ENCODE data around the gene CFD. TPM values are rescaled to one million over a fixed set of nuclear protein-coding genes. Genes with fewer than 3 reads are reported as not detected.

The CFD gene
- polyA plus RNA-seq (2013) = 4.6 TPM

DNA sequence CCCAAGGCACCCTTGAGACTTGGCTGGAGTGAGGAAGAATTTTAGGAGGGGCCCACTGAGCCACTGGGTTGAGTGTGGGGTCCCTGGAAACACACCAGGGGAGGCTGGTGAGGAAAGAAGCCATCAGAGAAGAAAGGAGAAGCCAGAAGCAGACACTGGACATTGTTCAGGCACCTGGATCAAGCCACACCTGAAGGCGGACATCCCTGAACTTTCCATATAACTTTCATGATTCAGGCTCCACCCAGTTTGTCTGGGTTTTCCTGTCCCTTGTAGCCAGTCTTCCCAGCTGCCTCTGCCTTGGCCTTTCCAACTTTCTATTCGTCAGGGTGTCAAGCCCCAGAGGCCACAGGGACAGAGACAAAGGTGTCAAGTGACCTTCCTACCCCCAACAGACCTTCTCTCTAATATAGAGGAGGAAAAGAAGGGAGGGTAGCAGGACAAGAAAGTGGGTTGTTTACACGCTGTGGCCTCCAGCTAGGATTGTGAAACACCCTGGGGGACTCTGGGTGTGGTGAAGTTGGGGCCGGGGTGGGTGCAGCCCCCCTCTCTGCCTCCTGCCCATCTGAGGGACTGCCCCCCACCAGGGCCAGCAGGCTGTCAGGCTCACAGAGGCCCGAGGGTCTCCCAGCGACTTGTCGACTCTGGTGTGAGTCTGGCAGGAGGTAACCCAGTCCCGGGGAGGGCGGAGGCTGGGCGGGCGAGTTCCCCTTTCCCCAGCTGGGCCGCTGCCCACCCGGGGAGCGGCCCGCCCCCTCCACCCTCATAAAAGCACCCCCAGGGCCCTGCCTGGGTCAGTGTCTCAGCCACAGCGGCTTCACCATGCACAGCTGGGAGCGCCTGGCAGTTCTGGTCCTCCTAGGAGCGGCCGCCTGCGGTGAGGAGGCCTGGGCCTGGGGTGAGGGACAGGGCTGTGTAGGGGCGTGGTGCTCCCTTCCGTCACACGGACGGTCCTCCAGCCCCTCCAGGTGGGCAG is at the start of gene CFD:
CFD (plus strand) TSS at position 797 of the 976 bp plus-strand sequence; CDS start at position 823, 26 bp downstream.
- Histone ChIP-seq H3K4me3 (ENCODE audit: control insufficient read depth in 1 of 7, extremely low read depth in 1 of 7, insufficient read depth in 4 of 7, low read depth in 2 of 7, low read length in 6 of 7) (peak within 1 kb of the TSS in 5 of 7 experiments; percentile 32 to 66 (median 57)), H3K36me3 (ENCODE audit: control insufficient read depth in 4 of 4, insufficient read depth in 4 of 4, low read length in 3 of 4) (no peaks in the 10 kb centered on the region), H3K27me3 (replicated peaks in 2 of 5; ENCODE audit: control insufficient read depth in 4 of 5, insufficient read depth in 5 of 5, low read length in 4 of 5) (peaks cover 0 to 19% (median 11%) of the 10 kb centered on the region in 5 experiments), H3K27ac (ENCODE audit: insufficient read depth in 1 of 2, low read depth in 1 of 2, low read length in 2 of 2, poor library complexity in 1 of 2, severe bottlenecking in 2 of 2) (peak within 1 kb of the TSS in 1 of 2 experiments; percentile 64), H3K9me3 (ENCODE audit: control extremely low read depth in 1 of 5, control insufficient read depth in 4 of 5, insufficient read depth in 2 of 5, low read depth in 1 of 5, low read length in 4 of 5) (no peaks in the 10 kb centered on the region), H3K4me1 (ENCODE audit: control extremely low read depth in 1 of 4, control insufficient read depth in 4 of 4, insufficient read depth in 4 of 4, low read length in 3 of 4) (peaks cover 0 to 40% (median 36%) of the 10 kb centered on the region in 4 experiments)
- ChIA-PET POLR2A (no interaction called here), CTCF (interaction anchor here (0.9 to 1.5 kb wide), 5 partner anchors 34 to 384 kb away, joined by 3 to 6 read pairs (median 3); partner anchors contain the start of genes MED16 and RNU6-9)
- peak; percentile 30 to 71 (median 52) for DNase-seq
- 21% methylated on average over 17 of the region's 24 CpGs for WGBS (ENCODE audit: insufficient coverage)

DNA sequence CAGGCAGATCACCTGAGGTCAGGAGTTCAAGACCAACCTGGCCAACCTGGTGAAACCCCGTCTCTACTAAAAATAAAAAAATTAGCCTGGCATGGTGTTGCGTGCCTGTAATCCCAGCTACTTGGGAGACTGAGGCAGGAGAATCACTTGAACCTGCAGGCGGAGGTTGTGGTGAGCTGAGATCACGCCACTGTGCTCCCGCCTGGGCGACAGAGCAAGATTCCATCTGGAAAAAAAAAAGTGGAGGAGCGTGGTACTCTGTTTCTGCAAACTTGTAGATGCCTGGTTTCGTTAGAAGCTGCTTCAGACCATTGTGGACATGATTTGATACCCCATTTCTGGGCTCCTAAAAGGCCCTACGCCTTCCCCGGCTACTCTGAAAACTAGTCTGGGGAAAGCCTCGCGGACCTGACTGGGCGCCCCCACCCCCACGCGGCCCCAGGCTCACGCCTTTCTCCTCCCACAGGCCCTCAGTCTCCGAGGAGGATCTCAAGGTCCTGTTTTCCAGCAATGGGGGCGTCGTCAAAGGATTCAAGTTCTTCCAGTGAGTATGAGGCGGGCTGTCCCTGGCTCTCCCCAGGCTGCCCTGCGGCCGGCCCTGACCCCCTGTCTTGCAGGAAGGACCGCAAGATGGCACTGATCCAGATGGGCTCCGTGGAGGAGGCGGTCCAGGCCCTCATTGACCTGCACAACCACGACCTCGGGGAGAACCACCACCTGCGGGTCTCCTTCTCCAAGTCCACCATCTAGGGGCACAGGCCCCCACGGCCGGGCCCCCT is 49.2 kb upstream of the CFD start:
- POLR2A ChIA-PET = interaction anchor here (0.7 kb wide), 1 partner anchor 9 kb away, joined by 3 read pairs; no protein-coding TSS in a partner anchor
- WGBS (ENCODE audit: insufficient coverage) = 96% methylated on average over 27 of the region's 30 CpGs
- Histone ChIP-seq H3K27me3 (replicated peaks in 2 of 5; ENCODE audit: control insufficient read depth in 4 of 5, insufficient read depth in 5 of 5, low read length in 4 of 5) (no peaks in the 10 kb centered on the region), H3K4me3 (ENCODE audit: control insufficient read depth in 1 of 7, extremely low read depth in 1 of 7, insufficient read depth in 4 of 7, low read depth in 2 of 7, low read length in 6 of 7) (no peak overlapping the region), H3K9me3 (ENCODE audit: control extremely low read depth in 1 of 5, control insufficient read depth in 4 of 5, insufficient read depth in 2 of 5, low read depth in 1 of 5, low read length in 4 of 5) (no peaks in the 10 kb centered on the region), H3K36me3 (ENCODE audit: control insufficient read depth in 4 of 4, insufficient read depth in 4 of 4, low read length in 3 of 4) (peaks cover 16 to 82% (median 57%) of the 10 kb centered on the region in 4 experiments), H3K4me1 (ENCODE audit: control extremely low read depth in 1 of 4, control insufficient read depth in 4 of 4, insufficient read depth in 4 of 4, low read length in 3 of 4) (no peaks in the 10 kb centered on the region), H3K27ac (ENCODE audit: insufficient read depth in 1 of 2, low read depth in 1 of 2, low read length in 2 of 2, poor library complexity in 1 of 2, severe bottlenecking in 2 of 2) (no peak overlapping the region)
- DNase-seq = no peak
- CTCF ChIA-PET = interaction anchor here (0.6 kb wide), 1 partner anchor 1580 kb away, joined by 3 read pairs; no protein-coding TSS in a partner anchor

DNA sequence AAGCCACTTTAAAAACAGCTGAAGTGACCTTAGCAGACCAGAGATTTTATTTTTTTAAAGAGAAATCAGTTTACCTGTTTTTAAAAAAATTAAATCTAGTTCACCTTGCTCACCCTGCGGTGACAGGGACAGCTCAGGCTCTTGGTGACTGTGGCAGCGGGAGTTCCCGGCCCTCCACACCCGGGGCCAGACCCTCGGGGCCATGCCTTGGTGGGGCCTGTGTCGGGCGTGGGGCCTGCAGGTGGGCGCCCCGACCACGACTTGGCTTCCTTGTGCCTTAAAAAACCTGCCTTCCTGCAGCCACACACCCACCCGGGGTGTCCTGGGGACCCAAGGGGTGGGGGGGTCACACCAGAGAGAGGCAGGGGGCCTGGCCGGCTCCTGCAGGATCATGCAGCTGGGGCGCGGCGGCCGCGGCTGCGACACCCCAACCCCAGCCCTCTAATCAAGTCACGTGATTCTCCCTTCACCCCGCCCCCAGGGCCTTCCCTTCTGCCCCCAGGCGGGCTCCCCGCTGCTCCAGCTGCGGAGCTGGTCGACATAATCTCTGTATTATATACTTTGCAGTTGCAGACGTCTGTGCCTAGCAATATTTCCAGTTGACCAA is 48.5 kb upstream of the CFD start:
- Histone ChIP-seq H3K36me3 (ENCODE audit: control insufficient read depth in 4 of 4, insufficient read depth in 4 of 4, low read length in 3 of 4) (peaks cover 16 to 75% (median 50%) of the 10 kb centered on the region in 4 experiments), H3K9me3 (ENCODE audit: control extremely low read depth in 1 of 5, control insufficient read depth in 4 of 5, insufficient read depth in 2 of 5, low read depth in 1 of 5, low read length in 4 of 5) (no peaks in the 10 kb centered on the region), H3K4me1 (ENCODE audit: control extremely low read depth in 1 of 4, control insufficient read depth in 4 of 4, insufficient read depth in 4 of 4, low read length in 3 of 4) (no peaks in the 10 kb centered on the region), H3K27ac (ENCODE audit: insufficient read depth in 1 of 2, low read depth in 1 of 2, low read length in 2 of 2, poor library complexity in 1 of 2, severe bottlenecking in 2 of 2) (no peak overlapping the region), H3K4me3 (ENCODE audit: control insufficient read depth in 1 of 7, extremely low read depth in 1 of 7, insufficient read depth in 4 of 7, low read depth in 2 of 7, low read length in 6 of 7) (no peak overlapping the region), H3K27me3 (replicated peaks in 2 of 5; ENCODE audit: control insufficient read depth in 4 of 5, insufficient read depth in 5 of 5, low read length in 4 of 5) (no peaks in the 10 kb centered on the region)
- no peak for DNase-seq
- POLR2A ChIA-PET = interaction anchor here (0.7 kb wide), 1 partner anchor 10 kb away, joined by 3 read pairs; no protein-coding TSS in a partner anchor
- CTCF ChIA-PET = no interaction called here
- 92% methylated on average over 7 of the region's 25 CpGs for WGBS (ENCODE audit: insufficient coverage)

DNA sequence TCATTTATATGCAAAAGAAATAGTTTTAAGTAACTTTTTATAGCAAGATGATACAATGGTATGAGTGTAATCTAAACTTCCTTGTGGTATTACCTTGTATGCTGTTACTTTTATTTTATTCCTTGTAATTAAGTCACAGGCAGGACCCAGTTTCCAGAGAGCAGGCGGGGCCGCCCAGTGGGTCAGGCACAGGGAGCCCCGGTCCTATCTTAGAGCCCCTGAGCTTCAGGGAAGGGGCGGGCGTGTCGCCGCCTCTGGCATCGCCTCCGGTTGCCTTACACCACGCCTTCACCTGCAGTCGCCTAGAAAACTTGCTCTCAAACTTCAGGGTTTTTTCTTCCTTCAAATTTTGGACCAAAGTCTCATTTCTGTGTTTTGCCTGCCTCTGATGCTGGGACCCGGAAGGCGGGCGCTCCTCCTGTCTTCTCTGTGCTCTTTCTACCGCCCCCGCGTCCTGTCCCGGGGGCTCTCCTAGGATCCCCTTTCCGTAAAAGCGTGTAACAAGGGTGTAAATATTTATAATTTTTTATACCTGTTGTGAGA is 47.9 kb upstream of the CFD start:
- no peaks in the 10 kb centered on the region for H3K9me3 ChIP-seq (ENCODE audit: control extremely low read depth in 1 of 5, control insufficient read depth in 4 of 5, insufficient read depth in 2 of 5, low read depth in 1 of 5, low read length in 4 of 5)
- WGBS (ENCODE audit: insufficient coverage) = 94% methylated on average over 10 of the region's 20 CpGs
- H3K36me3 ChIP-seq (ENCODE audit: control insufficient read depth in 4 of 4, insufficient read depth in 4 of 4, low read length in 3 of 4) = peaks cover 15 to 69% (median 44%) of the 10 kb centered on the region in 4 experiments
- no peak for DNase-seq
- CTCF ChIA-PET = no interaction called here
- no peaks in the 10 kb centered on the region for H3K4me1 ChIP-seq (ENCODE audit: control extremely low read depth in 1 of 4, control insufficient read depth in 4 of 4, insufficient read depth in 4 of 4, low read length in 3 of 4)
- H3K27me3 ChIP-seq (replicated peaks in 2 of 5; ENCODE audit: control insufficient read depth in 4 of 5, insufficient read depth in 5 of 5, low read length in 4 of 5) = no peaks in the 10 kb centered on the region
- no peak overlapping the region for H3K27ac ChIP-seq (ENCODE audit: insufficient read depth in 1 of 2, low read depth in 1 of 2, low read length in 2 of 2, poor library complexity in 1 of 2, severe bottlenecking in 2 of 2)
- no peak overlapping the region for H3K4me3 ChIP-seq (ENCODE audit: control insufficient read depth in 1 of 7, extremely low read depth in 1 of 7, insufficient read depth in 4 of 7, low read depth in 2 of 7, low read length in 6 of 7)
- POLR2A ChIA-PET = no interaction called here

DNA sequence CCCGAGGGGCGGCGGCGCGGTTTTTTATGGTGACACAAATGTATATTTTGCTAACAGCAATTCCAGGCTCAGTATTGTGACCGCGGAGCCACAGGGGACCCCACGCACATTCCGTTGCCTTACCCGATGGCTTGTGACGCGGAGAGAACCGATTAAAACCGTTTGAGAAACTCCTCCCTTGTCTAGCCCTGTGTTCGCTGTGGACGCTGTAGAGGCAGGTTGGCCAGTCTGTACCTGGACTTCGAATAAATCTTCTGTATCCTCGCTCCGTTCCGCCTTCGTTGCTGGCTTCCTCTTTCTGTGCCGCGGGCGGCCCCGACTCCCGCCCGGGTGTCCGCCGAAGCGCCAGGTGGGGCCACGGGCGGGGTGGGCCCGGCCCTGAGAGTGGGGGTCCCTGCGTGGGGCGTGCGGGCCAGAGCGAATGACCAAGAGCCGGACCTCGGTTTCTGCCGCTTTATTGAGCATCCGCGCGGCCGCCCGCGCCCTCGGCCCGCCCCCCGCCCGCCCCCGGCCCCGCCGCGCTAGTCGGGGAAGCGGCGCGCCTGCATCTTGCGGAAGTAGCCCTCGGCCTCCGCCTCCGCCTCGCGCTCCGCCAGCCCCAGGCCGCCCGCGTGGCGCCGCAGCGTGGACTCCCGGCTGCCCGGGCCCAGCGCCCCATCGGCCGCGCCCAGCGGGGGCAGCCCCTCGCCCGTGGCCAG is 47.3 kb upstream of the CFD start:
- H3K27ac ChIP-seq (ENCODE audit: insufficient read depth in 1 of 2, low read depth in 1 of 2, low read length in 2 of 2, poor library complexity in 1 of 2, severe bottlenecking in 2 of 2) = no peak overlapping the region
- no peak for DNase-seq
- no peaks in the 10 kb centered on the region for H3K27me3 ChIP-seq (replicated peaks in 2 of 5; ENCODE audit: control insufficient read depth in 4 of 5, insufficient read depth in 5 of 5, low read length in 4 of 5)
- no peaks in the 10 kb centered on the region for H3K9me3 ChIP-seq (ENCODE audit: control extremely low read depth in 1 of 5, control insufficient read depth in 4 of 5, insufficient read depth in 2 of 5, low read depth in 1 of 5, low read length in 4 of 5)
- WGBS (ENCODE audit: insufficient coverage) = 94% methylated on average over 52 of the region's 80 CpGs
- peaks cover 10 to 63% (median 39%) of the 10 kb centered on the region in 4 experiments for H3K36me3 ChIP-seq (ENCODE audit: control insufficient read depth in 4 of 4, insufficient read depth in 4 of 4, low read length in 3 of 4)
- ChIA-PET CTCF (no interaction called here), POLR2A (no interaction called here)
- no peaks in the 10 kb centered on the region for H3K4me1 ChIP-seq (ENCODE audit: control extremely low read depth in 1 of 4, control insufficient read depth in 4 of 4, insufficient read depth in 4 of 4, low read length in 3 of 4)
- no peak overlapping the region for H3K4me3 ChIP-seq (ENCODE audit: control insufficient read depth in 1 of 7, extremely low read depth in 1 of 7, insufficient read depth in 4 of 7, low read depth in 2 of 7, low read length in 6 of 7)

DNA sequence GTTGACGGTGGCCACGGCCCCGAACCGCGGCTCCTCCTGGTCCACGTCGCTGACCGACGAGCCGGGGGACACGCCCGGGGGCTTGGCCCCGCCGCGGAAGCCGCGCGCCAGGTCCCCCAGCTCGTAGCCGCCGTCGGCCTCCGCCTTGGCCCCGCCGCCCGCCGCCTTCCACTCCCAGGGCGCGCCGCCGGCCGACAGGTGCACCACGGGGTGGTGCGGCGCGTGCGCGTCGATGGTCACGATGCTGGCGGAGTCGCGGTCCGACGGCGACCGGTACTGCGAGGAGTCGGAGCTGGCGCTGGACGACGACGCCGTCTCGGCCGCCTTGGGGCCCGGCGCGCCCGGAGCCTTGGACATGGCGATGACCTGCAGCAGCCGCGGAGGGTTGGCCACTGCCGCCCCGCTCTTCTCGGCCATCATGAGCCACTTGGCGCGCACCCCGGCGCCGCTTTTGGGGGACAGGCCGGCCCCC is 46.7 kb upstream of the CFD start:
- peaks cover 7 to 57% (median 35%) of the 10 kb centered on the region in 4 experiments for H3K36me3 ChIP-seq (ENCODE audit: control insufficient read depth in 4 of 4, insufficient read depth in 4 of 4, low read length in 3 of 4)

More for the DNA sequence above, 46.7 kb upstream of the CFD start:
- CTCF ChIA-PET = no interaction called here
- no peaks in the 10 kb centered on the region for H3K4me1 ChIP-seq (ENCODE audit: control extremely low read depth in 1 of 4, control insufficient read depth in 4 of 4, insufficient read depth in 4 of 4, low read length in 3 of 4)
- no peak overlapping the region for H3K27ac ChIP-seq (ENCODE audit: insufficient read depth in 1 of 2, low read depth in 1 of 2, low read length in 2 of 2, poor library complexity in 1 of 2, severe bottlenecking in 2 of 2)
- DNase-seq = no peak
- WGBS (ENCODE audit: insufficient coverage) = 93% methylated on average over 67 of the region's 72 CpGs
- H3K9me3 ChIP-seq (ENCODE audit: control extremely low read depth in 1 of 5, control insufficient read depth in 4 of 5, insufficient read depth in 2 of 5, low read depth in 1 of 5, low read length in 4 of 5) = no peaks in the 10 kb centered on the region
- H3K27me3 ChIP-seq (replicated peaks in 2 of 5; ENCODE audit: control insufficient read depth in 4 of 5, insufficient read depth in 5 of 5, low read length in 4 of 5) = no peaks in the 10 kb centered on the region
- no peak overlapping the region for H3K4me3 ChIP-seq (ENCODE audit: control insufficient read depth in 1 of 7, extremely low read depth in 1 of 7, insufficient read depth in 4 of 7, low read depth in 2 of 7, low read length in 6 of 7)
- POLR2A ChIA-PET = no interaction called here

Data from common myeloid progenitor, CD34-positive (primary cell).